ENCODE measurements around the gene MBOAT2. TPM values are rescaled to one million over a fixed set of nuclear protein-coding genes. Genes with fewer than 3 reads are reported as not detected.
"Not testable (repeated sequence)": the region's sequence is repeated elsewhere in the genome, so short reads cannot be mapped to it uniquely, and the experiment has no call there.

Gene MBOAT2
- total RNA-seq, 1 donor from 2014 or later: 5.0 TPM

DNA sequence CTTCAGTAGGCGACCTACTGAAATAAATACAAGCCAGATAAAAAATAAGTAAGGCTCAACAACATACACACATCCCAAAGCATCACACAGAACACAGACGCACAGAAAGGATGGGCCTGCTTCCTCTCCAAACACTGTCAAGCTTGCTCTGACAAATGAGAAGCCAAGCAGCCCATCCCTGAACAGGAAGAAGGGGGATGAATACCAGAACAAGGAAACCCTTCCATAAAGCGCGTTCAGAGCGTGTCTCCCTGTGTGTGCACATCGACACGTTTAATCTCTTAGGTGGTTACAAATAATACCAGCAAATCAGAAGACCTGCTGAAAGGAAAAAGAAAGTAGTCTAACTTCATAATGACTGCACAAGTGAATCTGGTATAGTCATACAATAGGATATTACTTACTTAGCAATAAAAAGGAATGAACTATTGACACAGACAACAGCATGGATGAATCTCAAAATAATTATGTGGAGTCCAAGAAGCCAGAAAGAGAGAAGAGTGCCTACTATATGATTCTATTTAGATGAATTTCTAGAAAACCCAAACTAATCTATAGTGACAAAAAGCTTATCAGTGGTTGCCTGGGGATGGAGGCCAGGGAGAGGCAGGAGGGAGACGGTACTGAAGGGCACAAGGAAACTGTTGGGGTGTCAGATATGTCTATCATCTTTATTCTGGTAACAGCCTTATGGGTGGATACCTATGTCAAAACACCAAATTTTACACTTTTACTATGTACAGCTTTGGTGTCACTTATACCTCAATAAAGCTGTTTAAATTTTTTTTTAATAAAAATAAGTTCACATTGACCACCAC, 26.8 kb downstream of the MBOAT2 start:
- intact Hi-C loops (cut with micrococcal nuclease): no loop called here
- Mint-ChIP-seq H3K9me3 (no peaks in the 10 kb centered on the region), H3K4me1 (no peaks in the 10 kb centered on the region), H3K27ac (no peak overlapping the region), H3K4me3 (no peak overlapping the region), H3K27me3 (peaks cover 2% of the 10 kb centered on the region), H3K36me3 (ENCODE audit: low read depth) (no peaks in the 10 kb centered on the region)
- no peak for DNase-seq

DNA sequence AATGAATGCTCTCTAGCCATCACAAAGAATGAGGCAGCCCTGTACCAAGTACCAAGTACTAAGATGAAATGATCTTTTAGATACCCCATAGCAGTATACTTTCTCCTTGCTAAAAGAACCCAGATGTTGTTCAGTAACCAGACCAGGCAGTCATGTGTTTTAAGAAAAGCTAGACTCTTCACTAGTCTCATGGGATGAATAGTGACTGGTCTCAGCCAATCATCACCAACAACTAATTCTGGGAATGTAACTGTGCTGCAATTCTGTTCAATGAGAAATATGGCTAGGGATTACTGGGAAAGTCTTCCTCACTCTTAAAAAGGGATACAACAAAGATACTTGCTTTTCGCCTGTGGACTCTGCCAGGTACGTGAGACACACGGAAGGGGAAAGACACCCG, 29.5 kb downstream of the MBOAT2 start:
- H3K9me3 Mint-ChIP-seq: no peaks in the 10 kb centered on the region
- no peaks in the 10 kb centered on the region for H3K36me3 Mint-ChIP-seq (ENCODE audit: low read depth)
- H3K27ac Mint-ChIP-seq: no peak overlapping the region
- no peak overlapping the region for H3K4me3 Mint-ChIP-seq
- no peaks in the 10 kb centered on the region for H3K4me1 Mint-ChIP-seq
- no peak for DNase-seq
- intact Hi-C loops (cut with micrococcal nuclease): no loop called here
- peaks cover 2% of the 10 kb centered on the region for H3K27me3 Mint-ChIP-seq

DNA sequence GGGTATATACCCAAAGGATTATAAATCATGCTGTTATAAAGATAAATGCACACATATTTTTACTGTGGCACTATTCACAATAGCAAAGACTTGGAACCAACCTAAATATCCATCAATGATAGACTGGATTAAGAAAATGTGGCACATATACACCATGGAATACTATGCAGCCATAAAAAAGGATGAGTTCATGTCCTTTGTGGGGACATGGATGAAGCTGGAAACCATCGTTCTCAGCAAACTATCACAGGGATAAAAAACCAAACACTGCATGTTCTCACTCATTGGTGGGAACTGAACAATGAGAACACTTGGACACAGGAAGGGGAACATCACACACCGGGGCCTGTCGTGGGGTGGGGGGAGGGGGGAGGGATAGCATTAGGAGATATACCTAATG, 30.5 kb downstream of the MBOAT2 start:
- H3K9me3 Mint-ChIP-seq; H3K4me3 Mint-ChIP-seq; intact Hi-C loops (cut with micrococcal nuclease); H3K36me3 Mint-ChIP-seq (ENCODE audit: low read depth); H3K27me3 Mint-ChIP-seq; H3K27ac Mint-ChIP-seq; H3K4me1 Mint-ChIP-seq; DNase-seq: not testable (repeated sequence)

DNA sequence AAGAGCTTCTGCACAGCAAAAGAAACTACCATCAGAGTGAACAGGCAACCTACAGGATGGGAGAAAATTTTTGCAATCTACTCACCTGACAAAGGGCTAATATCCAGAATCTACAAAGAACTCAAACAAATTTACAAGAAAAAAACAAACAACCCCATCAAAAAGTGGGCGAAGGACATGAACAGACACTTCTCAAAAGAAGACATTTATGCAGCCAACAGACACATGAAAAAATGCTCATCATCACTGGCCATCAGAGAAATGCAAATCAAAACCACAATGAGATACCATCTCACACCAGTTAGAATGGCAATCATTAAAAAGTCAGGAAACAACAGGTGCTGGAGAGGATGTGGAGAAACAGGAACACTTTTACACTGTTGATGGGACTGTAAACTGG, 30.9 kb downstream of the MBOAT2 start:
- H3K4me1 Mint-ChIP-seq; intact Hi-C loops (cut with micrococcal nuclease); H3K36me3 Mint-ChIP-seq (ENCODE audit: low read depth); H3K4me3 Mint-ChIP-seq; H3K27me3 Mint-ChIP-seq; DNase-seq; H3K9me3 Mint-ChIP-seq; H3K27ac Mint-ChIP-seq: not testable (repeated sequence)

DNA sequence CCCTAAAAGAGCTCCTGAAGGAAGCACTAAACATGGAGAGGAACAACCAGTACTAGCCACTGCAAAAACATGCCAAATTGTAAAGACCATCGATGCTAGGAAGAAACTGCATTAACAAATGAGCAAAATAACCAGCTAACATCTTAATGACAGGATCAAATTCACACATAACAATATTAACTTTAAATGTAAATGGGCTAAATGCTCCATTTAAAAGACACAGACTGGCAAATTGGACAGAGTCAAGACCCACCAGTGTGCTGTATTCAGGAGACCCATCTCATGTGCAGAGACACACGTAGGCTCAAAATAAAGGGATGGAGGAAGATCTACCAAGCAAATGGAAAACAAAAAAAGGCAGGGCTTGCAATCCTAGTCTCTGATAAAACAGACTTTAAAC, 34.1 kb downstream of the MBOAT2 start:
- H3K27me3 Mint-ChIP-seq; H3K27ac Mint-ChIP-seq; DNase-seq; H3K36me3 Mint-ChIP-seq (ENCODE audit: low read depth); H3K4me1 Mint-ChIP-seq; H3K9me3 Mint-ChIP-seq; intact Hi-C loops (cut with micrococcal nuclease); H3K4me3 Mint-ChIP-seq: not testable (repeated sequence)

DNA sequence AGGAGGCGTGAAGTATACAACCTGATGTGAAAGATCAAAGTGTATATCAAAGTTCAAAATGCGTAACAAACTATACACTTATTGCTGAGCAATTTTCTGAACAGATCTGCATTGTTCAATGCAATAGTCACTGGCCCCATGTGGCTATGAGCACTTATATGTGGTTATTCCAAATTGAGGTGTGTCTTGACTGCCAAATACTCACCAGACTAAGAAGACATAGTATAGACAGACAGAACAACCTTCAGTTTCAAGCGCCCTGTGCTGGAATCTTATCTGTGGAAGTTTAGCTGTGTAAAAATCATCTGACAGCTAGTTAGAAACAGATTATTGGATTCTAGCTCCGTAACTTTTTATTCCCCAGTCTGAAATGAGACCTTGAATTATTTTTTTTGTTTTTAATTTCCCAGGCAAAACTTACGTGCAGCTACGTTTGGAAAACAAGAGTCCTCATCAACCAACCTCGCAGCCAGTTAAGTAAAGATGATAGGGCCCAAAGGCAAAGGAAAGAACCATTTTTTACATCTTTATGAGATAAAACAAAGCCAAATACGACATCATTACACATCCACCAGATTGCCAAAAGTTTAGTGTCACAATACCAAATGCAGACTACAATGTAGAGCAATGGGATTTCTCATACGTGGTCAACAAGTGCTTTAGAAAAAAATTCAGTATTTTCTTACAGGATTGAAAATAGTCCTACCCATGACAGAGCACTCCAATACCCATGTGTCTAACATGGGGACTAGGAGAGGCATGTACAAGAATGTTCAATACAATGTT, 37.2 kb downstream of the MBOAT2 start:
- intact Hi-C loops (cut with micrococcal nuclease): no loop called here
- H3K27ac Mint-ChIP-seq: no peak overlapping the region
- H3K4me1 Mint-ChIP-seq: no peaks in the 10 kb centered on the region
- H3K27me3 Mint-ChIP-seq: peaks cover 7% of the 10 kb centered on the region
- no peak overlapping the region for H3K4me3 Mint-ChIP-seq
- DNase-seq: no peak
- H3K9me3 Mint-ChIP-seq: no peaks in the 10 kb centered on the region
- no peaks in the 10 kb centered on the region for H3K36me3 Mint-ChIP-seq (ENCODE audit: low read depth)

DNA sequence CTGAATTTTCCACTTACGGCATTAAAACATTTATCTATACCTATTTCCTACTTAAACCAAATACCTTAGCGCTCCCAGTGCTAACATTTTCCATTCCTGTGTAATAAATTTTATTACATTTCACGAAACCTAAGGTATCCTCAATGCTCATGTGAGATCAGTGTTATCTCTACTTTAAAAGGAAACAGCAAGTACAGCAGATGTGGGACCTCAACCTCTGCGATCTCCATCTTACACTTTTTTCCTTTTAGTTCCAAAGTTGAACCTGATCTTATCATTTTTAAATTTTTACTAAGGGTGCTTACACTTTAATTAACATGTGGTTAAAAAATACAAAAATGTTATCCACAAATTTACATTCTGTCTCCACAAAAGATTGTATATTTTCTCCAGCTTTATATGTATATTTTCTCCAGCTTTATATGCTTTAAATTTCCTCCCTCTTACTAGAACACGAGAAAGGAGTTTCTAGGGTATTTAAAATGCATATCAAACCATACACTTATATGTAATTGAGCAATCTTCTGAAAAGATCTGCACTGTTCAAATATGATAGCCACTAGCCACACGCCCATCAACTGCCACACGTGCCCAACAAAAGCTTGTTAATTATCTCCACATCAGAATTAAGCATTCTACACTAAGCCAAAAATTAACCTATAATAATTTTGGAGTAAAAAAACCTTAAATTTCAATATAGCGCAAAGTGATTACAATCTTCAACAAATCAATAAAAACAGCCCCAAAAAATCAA, 38.1 kb downstream of the MBOAT2 start:
- H3K4me3 Mint-ChIP-seq: no peak overlapping the region
- H3K4me1 Mint-ChIP-seq: no peaks in the 10 kb centered on the region
- intact Hi-C loops (cut with micrococcal nuclease): no loop called here
- H3K36me3 Mint-ChIP-seq (ENCODE audit: low read depth): no peaks in the 10 kb centered on the region
- no peak for DNase-seq
- peaks cover 7% of the 10 kb centered on the region for H3K27me3 Mint-ChIP-seq
- H3K9me3 Mint-ChIP-seq: no peaks in the 10 kb centered on the region
- H3K27ac Mint-ChIP-seq: no peak overlapping the region

DNA sequence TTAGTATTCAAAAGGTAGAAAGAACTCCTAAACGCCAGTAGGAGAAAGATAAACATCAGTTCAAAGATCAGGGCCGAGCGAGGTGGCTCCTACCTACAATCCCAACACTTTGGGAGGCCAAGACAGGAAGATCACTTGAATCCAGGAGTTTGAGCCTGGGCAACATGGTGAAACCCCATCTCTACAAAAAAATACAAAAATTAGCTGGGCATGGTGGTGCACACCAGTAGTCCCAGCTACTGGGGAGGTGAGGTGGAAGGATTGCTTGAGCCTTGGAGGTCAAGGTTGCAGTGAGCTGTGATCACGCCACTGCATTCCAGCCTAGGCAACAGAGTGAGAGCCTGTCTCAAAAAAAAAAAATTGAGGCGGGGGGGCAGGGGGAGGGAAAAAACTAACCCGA, 40.6 kb downstream of the MBOAT2 start:
- no peaks in the 10 kb centered on the region for H3K36me3 Mint-ChIP-seq (ENCODE audit: low read depth)

DNA sequence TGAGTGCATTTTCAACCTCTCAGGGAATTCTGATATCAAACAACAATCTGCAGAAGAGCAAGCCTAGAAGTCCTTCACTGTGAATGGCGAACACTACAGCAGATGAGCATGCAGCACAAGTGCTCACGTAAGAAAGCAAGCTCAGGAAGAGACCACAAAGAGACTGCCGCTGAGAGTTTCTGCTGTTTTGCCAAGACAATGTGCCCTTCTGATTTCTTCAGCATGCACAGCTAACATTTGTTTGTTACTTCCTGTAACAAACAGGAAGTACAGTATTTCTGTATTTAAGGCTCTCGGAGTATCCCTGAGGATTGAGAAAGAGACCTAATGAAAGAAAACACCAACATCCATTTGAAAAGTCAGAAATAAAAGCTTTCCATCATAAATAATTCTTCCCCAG, 45.9 kb downstream of the MBOAT2 start:
- intact Hi-C loops (cut with micrococcal nuclease): no loop called here
- no peak for DNase-seq
- Mint-ChIP-seq H3K27ac (no peak overlapping the region), H3K27me3 (peaks cover 3% of the 10 kb centered on the region), H3K4me3 (no peak overlapping the region), H3K36me3 (ENCODE audit: low read depth) (no peaks in the 10 kb centered on the region), H3K4me1 (no peaks in the 10 kb centered on the region), H3K9me3 (peaks cover 20% of the 10 kb centered on the region)

More for the DNA sequence above, 40.6 kb downstream of the MBOAT2 start:
- Mint-ChIP-seq H3K9me3 (no peaks in the 10 kb centered on the region), H3K27me3 (peaks cover 2% of the 10 kb centered on the region), H3K4me3 (no peak overlapping the region), H3K4me1 (no peaks in the 10 kb centered on the region), H3K27ac (no peak overlapping the region)
- DNase-seq: no peak
- intact Hi-C loops (cut with micrococcal nuclease): no loop called here

DNA sequence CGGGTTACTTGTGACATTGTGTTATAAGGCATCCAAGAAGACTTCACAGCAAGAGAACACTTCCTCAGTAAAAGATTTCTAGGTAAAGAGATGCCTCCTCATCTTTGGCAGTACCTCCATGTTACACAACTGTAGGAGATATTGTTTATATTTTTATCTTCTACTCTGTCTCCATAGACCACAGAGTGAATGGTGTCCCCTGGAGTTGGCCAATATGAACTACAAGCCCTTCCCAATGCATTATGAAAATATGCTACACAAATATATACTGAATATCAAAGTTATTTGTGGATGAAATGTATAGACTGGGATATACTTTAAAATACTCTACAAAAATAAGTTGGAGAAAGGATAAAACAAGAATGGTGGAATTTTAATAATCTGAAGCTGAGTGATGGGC, 46.7 kb downstream of the MBOAT2 start:
- Mint-ChIP-seq H3K36me3 (ENCODE audit: low read depth) (no peaks in the 10 kb centered on the region), H3K4me1 (no peaks in the 10 kb centered on the region), H3K27ac (no peak overlapping the region), H3K9me3 (peaks cover 28% of the 10 kb centered on the region), H3K4me3 (no peak overlapping the region), H3K27me3 (peaks cover 3% of the 10 kb centered on the region)
- DNase-seq: no peak
- intact Hi-C loops (cut with micrococcal nuclease): no loop called here

DNA sequence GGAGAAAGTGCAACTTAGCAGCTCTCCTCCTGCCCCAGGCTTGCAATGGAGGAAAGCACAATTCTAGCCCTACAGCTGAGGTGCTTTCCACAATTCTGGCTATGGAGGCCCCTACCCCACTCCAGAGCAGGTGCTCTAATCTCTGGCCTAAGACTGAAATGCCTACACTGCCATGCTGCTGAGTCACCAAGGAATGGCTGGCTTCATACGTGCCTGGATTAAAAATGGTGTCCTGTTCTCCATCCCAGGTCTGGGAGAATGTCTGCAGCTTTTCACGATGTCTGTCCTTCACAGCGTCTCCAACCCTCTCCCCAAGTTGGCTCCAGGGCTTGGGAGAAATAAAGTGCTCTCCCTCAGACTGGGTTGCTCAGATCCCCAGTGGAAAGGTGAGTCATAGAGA, 48.5 kb downstream of the MBOAT2 start:
- intact Hi-C loops (cut with micrococcal nuclease): no loop called here
- Mint-ChIP-seq H3K4me1 (no peaks in the 10 kb centered on the region), H3K4me3 (no peak overlapping the region), H3K36me3 (ENCODE audit: low read depth) (no peaks in the 10 kb centered on the region), H3K27me3 (peaks cover 3% of the 10 kb centered on the region), H3K9me3 (peaks cover 36% of the 10 kb centered on the region), H3K27ac (no peak overlapping the region)
- no peak for DNase-seq

DNA sequence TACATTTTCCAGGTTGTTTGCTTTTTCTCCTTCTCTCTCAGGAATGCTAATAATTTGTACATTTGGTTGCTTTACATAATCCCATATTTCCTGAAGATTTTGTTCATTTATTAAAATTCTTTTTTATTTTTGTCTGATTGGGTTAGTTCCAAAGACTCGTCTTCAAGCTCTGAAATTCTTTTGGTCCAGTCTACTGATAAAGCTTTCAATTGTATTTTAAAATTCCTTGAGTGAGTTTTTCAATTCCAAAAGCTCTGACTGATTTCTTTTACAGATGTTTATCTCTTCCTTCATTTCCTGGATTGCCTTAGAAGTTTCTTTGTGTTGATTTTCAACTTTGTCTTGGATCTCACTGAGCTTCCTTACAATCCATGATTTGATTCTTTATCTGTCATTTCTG, 50.0 kb downstream of the MBOAT2 start:
- Mint-ChIP-seq H3K27me3 (peaks cover 5% of the 10 kb centered on the region), H3K36me3 (ENCODE audit: low read depth) (no peaks in the 10 kb centered on the region), H3K27ac (no peak overlapping the region), H3K9me3 (peaks cover 48% of the 10 kb centered on the region), H3K4me3 (no peak overlapping the region), H3K4me1 (no peaks in the 10 kb centered on the region)
- no peak for DNase-seq
- intact Hi-C loops (cut with micrococcal nuclease): no loop called here

DNA sequence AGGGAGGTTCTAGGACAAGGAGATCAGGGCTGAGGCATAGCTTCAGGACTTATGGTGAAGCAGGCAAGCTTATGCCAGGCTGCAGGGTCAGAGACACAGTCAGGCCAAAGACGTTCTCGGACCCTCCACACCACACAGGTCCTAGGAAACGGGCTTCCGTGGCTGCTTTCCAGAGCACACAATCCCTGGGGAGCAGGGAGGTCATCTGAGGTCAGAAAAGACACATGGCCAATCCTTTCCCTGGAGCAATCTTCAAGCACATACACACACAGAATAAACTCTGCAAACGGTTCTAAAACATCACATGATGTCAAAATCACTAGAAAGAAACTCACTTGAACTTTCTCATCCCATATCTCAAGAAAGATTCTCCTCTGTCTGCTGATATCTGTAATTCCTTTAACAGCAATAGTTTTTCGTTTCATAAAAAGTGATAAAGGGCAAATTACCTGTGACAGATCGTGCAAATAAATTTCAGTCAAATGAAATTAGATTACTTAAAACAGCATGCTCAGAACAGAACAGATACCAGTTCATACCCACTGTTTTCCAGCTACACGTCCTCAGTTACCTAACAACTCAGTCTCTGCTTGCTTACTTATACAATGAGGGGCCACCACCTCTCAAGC, 63.9 kb downstream of the MBOAT2 start:
- no peak overlapping the region for H3K4me3 Mint-ChIP-seq
- no peak for DNase-seq

DNA sequence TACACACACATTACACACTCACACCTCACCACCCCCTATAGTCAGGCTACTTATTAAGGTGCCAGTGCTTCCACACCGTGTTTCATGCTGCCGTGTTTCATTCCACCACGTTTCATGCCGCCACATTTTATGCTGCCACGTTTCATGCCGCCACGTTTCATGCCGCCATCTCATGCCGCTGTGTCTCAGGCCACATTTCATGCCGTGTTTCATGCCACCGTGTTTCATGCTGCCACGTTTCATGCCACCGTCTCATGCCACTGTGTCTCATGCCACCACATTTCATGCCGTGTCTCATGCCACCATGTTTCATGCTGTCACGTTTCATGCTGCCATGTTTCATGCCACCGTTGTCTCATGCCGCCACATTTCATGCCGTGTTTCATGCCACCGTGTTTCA, 65.1 kb downstream of the MBOAT2 start:
- Mint-ChIP-seq H3K27ac (no peak overlapping the region), H3K9me3 (no peaks in the 10 kb centered on the region), H3K4me3 (no peak overlapping the region), H3K27me3 (peaks cover 3% of the 10 kb centered on the region), H3K4me1 (no peaks in the 10 kb centered on the region), H3K36me3 (ENCODE audit: low read depth) (no peaks in the 10 kb centered on the region)
- intact Hi-C loops (cut with micrococcal nuclease): no loop called here
- DNase-seq: no peak

More for the DNA sequence above, 63.9 kb downstream of the MBOAT2 start:
- no peaks in the 10 kb centered on the region for H3K27me3 Mint-ChIP-seq
- no peak overlapping the region for H3K27ac Mint-ChIP-seq
- no peaks in the 10 kb centered on the region for H3K4me1 Mint-ChIP-seq
- intact Hi-C loops (cut with micrococcal nuclease): no loop called here
- no peaks in the 10 kb centered on the region for H3K9me3 Mint-ChIP-seq
- H3K36me3 Mint-ChIP-seq (ENCODE audit: low read depth): no peaks in the 10 kb centered on the region

Data from activated CD4-positive, alpha-beta T cell treated with anti-CD3 and anti-CD28 coated beads, Interleukin-2, amount 10 ng/mL, durations not matched to agents 24 days and 14 days (primary cell).